ENCODE results near the gene ZNF768. TPM values are rescaled to one million over a fixed set of nuclear protein-coding genes. Genes with fewer than 3 reads are reported as not detected.

ZNF768 gene
- total and polyA plus RNA-seq, 2 of the 13 experiments (the other 11 are each of a cell fraction or from before 2014, with no cell fraction given): 26.7 to 34.4 TPM

- TF ChIP-seq ZNF646 (CRISPR knock-in tag; IDR thresholded peaks at IDR 0.05) (no peak), RCOR2 (CRISPR knock-in tag; IDR thresholded peaks at IDR 0.05) (no peak), MAFK (conservative IDR thresholded peaks at IDR 0.05 in 1 of 2, IDR thresholded peaks at IDR 0.05 in 1 of 2; ENCODE audit: low read length in 2 of 2) (no peak), TBX3 (IDR thresholded peaks at IDR 0.05; ENCODE audit: borderline replicate concordance) (no peak), ATF3 (CRISPR knock-in tag; IDR thresholded peaks at IDR 0.05) (no peak), ATF2 (CRISPR knock-in tag; IDR thresholded peaks at IDR 0.05) (peak; percentile 57), PRDM15 (CRISPR knock-in tag; IDR thresholded peaks at IDR 0.05) (no peak), FOXA1 (IDR thresholded peaks at IDR 0.05) (no peak), FOXA1 (CRISPR knock-in tag; IDR thresholded peaks at IDR 0.05) (peak; percentile 92), CENPX (CRISPR knock-in tag; IDR thresholded peaks at IDR 0.05) (no peak), ZNF761 (CRISPR knock-in tag; conservative IDR thresholded peaks at IDR 0.05) (no peak; the same call in 1 of the 2 replicates), MEF2D (CRISPR knock-in tag; IDR thresholded peaks at IDR 0.05) (peak; percentile 73), ZNF879 (CRISPR knock-in tag; IDR thresholded peaks at IDR 0.05) (peak; percentile 43; the same call in 1 of the 2 replicates), TBX2 (CRISPR knock-in tag; IDR thresholded peaks at IDR 0.05; ENCODE audit: borderline replicate concordance) (peak; percentile 74), CREM (IDR thresholded peaks at IDR 0.05) (peak; percentile 97), CREM (CRISPR knock-in tag; IDR thresholded peaks at IDR 0.05) (no peak; the same call in 1 of the 2 replicates), NR2F6 (IDR thresholded peaks at IDR 0.05) (peak; percentile 33; the same call in 1 of the 2 replicates), NR2F6 (CRISPR knock-in tag; IDR thresholded peaks at IDR 0.05) (0 out of 2 replicates have a peak, but pooled peaks have one; percentile 8), RFXANK (CRISPR knock-in tag; IDR thresholded peaks at IDR 0.05) (peak; percentile 68; the same call in 1 of the 2 replicates)
Measured at GRCh38 chr16:30571445-30572322, 45.3 kb upstream of the ZNF768 start, which contains the start of gene ZNF688 (continued).

Data from HepG2 (cell line).